Measurements from ENCODE around the gene NRG2. TPM values are rescaled to one million over a fixed set of nuclear protein-coding genes. Genes with fewer than 3 reads are reported as not detected.

NRG2 gene
- total RNA-seq, 3 donors from 2014 or later, result 5.9 to 16.5 (median 7.2) TPM

GRCh38 chr5:139861889-139862207 is 181.3 kb downstream of the NRG2 start:
- intact Hi-C loops (cut with DNase I; ENCODE audit: low total_unique reads), result no loop called here
- TF ChIP-seq POLR2AphosphoS5 (IDR thresholded peaks at IDR 0.05) (no peak), POLR2A (IDR thresholded peaks at IDR 0.05) (no peak), CTCF (IDR thresholded peaks at IDR 0.05) (no peak)
- no peak overlapping the region for H3K27ac ChIP-seq
- H3K9me3 ChIP-seq, result no peaks in the 10 kb centered on the region
- DNase-seq (ENCODE audit: low spot score in 2 of 2), result no peak
- no peaks in the 10 kb centered on the region for H3K27me3 ChIP-seq
- H3K36me3 ChIP-seq, result no peaks in the 10 kb centered on the region
- no peak overlapping the region for H3K4me3 ChIP-seq
- H3K4me1 ChIP-seq, result no peaks in the 10 kb centered on the region

- Histone ChIP-seq H3K36me3 (no peaks in the 10 kb centered on the region), H3K27ac (no peak overlapping the region), H3K9me3 (no peaks in the 10 kb centered on the region), H3K4me3 (no peak overlapping the region), H3K4me1 (no peaks in the 10 kb centered on the region), H3K27me3 (no peaks in the 10 kb centered on the region)
- intact Hi-C loops (cut with DNase I; ENCODE audit: low total_unique reads), result no loop called here
- no peak for DNase-seq (ENCODE audit: low spot score in 2 of 2)
- TF ChIP-seq CTCF (IDR thresholded peaks at IDR 0.05), result no peak
- no peak for TF ChIP-seq POLR2AphosphoS5 (IDR thresholded peaks at IDR 0.05)
- TF ChIP-seq POLR2A (IDR thresholded peaks at IDR 0.05), result no peak
Measured at GRCh38 chr5:139861021-139861888, 181.8 kb downstream of the NRG2 start.

GRCh38 chr5:139859013-139859412 is 184.1 kb downstream of the NRG2 start:
- Histone ChIP-seq H3K9me3 (no peaks in the 10 kb centered on the region), H3K4me3 (no peak overlapping the region), H3K36me3 (no peaks in the 10 kb centered on the region), H3K27me3 (no peaks in the 10 kb centered on the region), H3K27ac (no peak overlapping the region), H3K4me1 (no peaks in the 10 kb centered on the region)
- intact Hi-C loops (cut with DNase I; ENCODE audit: low total_unique reads), result no loop called here
- DNase-seq (ENCODE audit: low spot score in 2 of 2), result no peak
- TF ChIP-seq POLR2A (IDR thresholded peaks at IDR 0.05), result no peak
- no peak for TF ChIP-seq POLR2AphosphoS5 (IDR thresholded peaks at IDR 0.05)
- TF ChIP-seq CTCF (IDR thresholded peaks at IDR 0.05), result no peak

- no peaks in the 10 kb centered on the region for H3K9me3 ChIP-seq
- H3K27ac ChIP-seq, result no peak overlapping the region
- no peak overlapping the region for H3K4me3 ChIP-seq
- no peaks in the 10 kb centered on the region for H3K4me1 ChIP-seq
- H3K36me3 ChIP-seq, result no peaks in the 10 kb centered on the region
- DNase-seq (ENCODE audit: low spot score in 2 of 2), result no peak
- TF ChIP-seq POLR2AphosphoS5 (IDR thresholded peaks at IDR 0.05), result no peak
- TF ChIP-seq CTCF (IDR thresholded peaks at IDR 0.05), result no peak
- TF ChIP-seq POLR2A (IDR thresholded peaks at IDR 0.05), result no peak
- H3K27me3 ChIP-seq, result no peaks in the 10 kb centered on the region
- intact Hi-C loops (cut with DNase I; ENCODE audit: low total_unique reads), result no loop called here
Measured at GRCh38 chr5:139856714-139857113, 186.4 kb downstream of the NRG2 start.

- no peaks in the 10 kb centered on the region for H3K27me3 ChIP-seq
- no peak for DNase-seq (ENCODE audit: low spot score in 2 of 2)
- no peak overlapping the region for H3K4me3 ChIP-seq
- H3K9me3 ChIP-seq, result no peaks in the 10 kb centered on the region
- intact Hi-C loops (cut with DNase I; ENCODE audit: low total_unique reads), result no loop called here
- H3K27ac ChIP-seq, result no peak overlapping the region
- H3K36me3 ChIP-seq, result no peaks in the 10 kb centered on the region
- no peaks in the 10 kb centered on the region for H3K4me1 ChIP-seq
- no peak for TF ChIP-seq CTCF (IDR thresholded peaks at IDR 0.05)
- TF ChIP-seq POLR2AphosphoS5 (IDR thresholded peaks at IDR 0.05), result no peak
- TF ChIP-seq POLR2A (IDR thresholded peaks at IDR 0.05), result no peak
Measured at GRCh38 chr5:139855946-139856540, 187.1 kb downstream of the NRG2 start.

Data from breast epithelium (tissue), 4 donors.